NCI-H1048 (cell line): ENCODE results near the gene ECT2.
"Not testable (repeated sequence)": the region's sequence is repeated elsewhere in the genome, so short reads cannot be mapped to it uniquely, and the experiment has no call there.

Source experiments
- DNase-seq: peaks from one replicate; lab custom pipeline; 2025; lab: John Stamatoyannopoulos, UW

ECT2 gene

GRCh38 chr3:172746475-172746874 is 4.1 kb upstream of the ECT2 start:
- no peak for DNase-seq

- DNase-seq = no peak
Measured at GRCh38 chr3:172749230-172749965, 1.1 kb upstream of the ECT2 start.

GRCh38 chr3:172750069-172750367 is 508 bp upstream of the ECT2 start:
- DNase-seq = no peak

- DNase-seq = no peak
Measured at GRCh38 chr3:172751175-172751704, 714 bp downstream of the ECT2 start.

GRCh38 chr3:172752651-172753050 is 2.1 kb downstream of the ECT2 start:
- no peak for DNase-seq

- DNase-seq = no peak
Measured at GRCh38 chr3:172753125-172753524, 2.6 kb downstream of the ECT2 start.

- not testable (repeated sequence) for DNase-seq
Measured at GRCh38 chr3:172760416-172760815, 9.9 kb downstream of the ECT2 start.

GRCh38 chr3:172766241-172766640 is 15.7 kb downstream of the ECT2 start:
- no peak for DNase-seq

GRCh38 chr3:172766718-172767405 is 16.3 kb downstream of the ECT2 start:
- no peak for DNase-seq

GRCh38 chr3:172770382-172770781 is 19.9 kb downstream of the ECT2 start:
- no peak for DNase-seq

- DNase-seq = no peak
Measured at GRCh38 chr3:172771672-172772071, 21.1 kb downstream of the ECT2 start.

- DNase-seq = no peak
Measured at GRCh38 chr3:172776049-172776717, 25.7 kb downstream of the ECT2 start.

- DNase-seq = no peak
Measured at GRCh38 chr3:172777901-172778300, 27.4 kb downstream of the ECT2 start.

- no peak for DNase-seq
Measured at GRCh38 chr3:172782235-172782634, 31.7 kb downstream of the ECT2 start.

GRCh38 chr3:172786036-172786435 is 35.5 kb downstream of the ECT2 start:
- DNase-seq = no peak

- DNase-seq = no peak
Measured at GRCh38 chr3:172787019-172787418, 36.5 kb downstream of the ECT2 start.

GRCh38 chr3:172787746-172788145 is 37.2 kb downstream of the ECT2 start:
- no peak for DNase-seq

GRCh38 chr3:172799246-172799645 is 48.7 kb downstream of the ECT2 start:
- DNase-seq = no peak

GRCh38 chr3:172800156-172800555 is 49.6 kb downstream of the ECT2 start:
- no peak for DNase-seq

- no peak for DNase-seq
Measured at GRCh38 chr3:172803489-172803888, 53.0 kb downstream of the ECT2 start.

- no peak for DNase-seq
Measured at GRCh38 chr3:172804323-172804722, 53.8 kb downstream of the ECT2 start.

GRCh38 chr3:172808969-172809546 is 58.5 kb downstream of the ECT2 start:
- no peak for DNase-seq

GRCh38 chr3:172811099-172811498 is 60.6 kb downstream of the ECT2 start:
- DNase-seq = no peak
